Neural crest cell (in vitro differentiated cells): ENCODE results near the gene CLDN4. TPM values are rescaled to one million over a fixed set of nuclear protein-coding genes. Genes with fewer than 3 reads are reported as not detected.

Experiments used
- DNase-seq: peaks from one replicate; pipeline ENCODE4 v3.0.0; 2021; ENCODE audit warnings: low read depth, mixed read lengths, low spot score
- H3K27ac Mint-ChIP-seq: one replicate; pipeline ENCODE4 v1.8.0; 2021; ENCODE audit warnings: mild to moderate bottlenecking, mixed read lengths; ENCODE audit not compliant: unreplicated experiment
- H3K27me3 Mint-ChIP-seq: 2 replicates; pipeline ENCODE4 v1.8.0; 2021; ENCODE audit warnings: low read depth, mild to moderate bottlenecking, mixed read lengths
- H3K36me3 Mint-ChIP-seq: 2 replicates; pipeline ENCODE4 v1.8.0; 2021; ENCODE audit warnings: low read depth, mild to moderate bottlenecking, mixed read lengths
- H3K4me1 Mint-ChIP-seq: 2 replicates; pipeline ENCODE4 v1.8.0; 2021; ENCODE audit warnings: mixed read lengths
- H3K4me3 Mint-ChIP-seq: one replicate; pipeline ENCODE4 v1.8.0; 2021; ENCODE audit warnings: mild to moderate bottlenecking, mixed read lengths
- H3K9me3 Mint-ChIP-seq: 2 replicates; pipeline ENCODE4 v1.8.0; 2021; ENCODE audit warnings: mixed read lengths
- total RNA-seq: library from RNA; stranded (reverse); gene quantifications from 2 replicates; pipeline ENCODE4 v1.2.1, GENCODE V29; 2021
- TF ChIP-seq, protein P1 (sequence below): fragments of 200-600 bp; sonication (generic); conservative IDR thresholded peaks from 2 replicates; pipeline ENCODE4 v1.5.0; 2021; ENCODE audit warnings: antibody characterized with exemption, mild to moderate bottlenecking

Gene CLDN4
- total RNA-seq, 1 donor from 2014 or later = 0.47 TPM

- Mint-ChIP-seq H3K27ac (no peak overlapping the region), H3K4me1 (peaks cover 12% of the 10 kb centered on the region), H3K27me3 (peaks cover 2% of the 10 kb centered on the region), H3K9me3 (no peaks in the 10 kb centered on the region), H3K4me3 (no peak overlapping the region), H3K36me3 (no peaks in the 10 kb centered on the region)
- TF ChIP-seq, protein P1, sequence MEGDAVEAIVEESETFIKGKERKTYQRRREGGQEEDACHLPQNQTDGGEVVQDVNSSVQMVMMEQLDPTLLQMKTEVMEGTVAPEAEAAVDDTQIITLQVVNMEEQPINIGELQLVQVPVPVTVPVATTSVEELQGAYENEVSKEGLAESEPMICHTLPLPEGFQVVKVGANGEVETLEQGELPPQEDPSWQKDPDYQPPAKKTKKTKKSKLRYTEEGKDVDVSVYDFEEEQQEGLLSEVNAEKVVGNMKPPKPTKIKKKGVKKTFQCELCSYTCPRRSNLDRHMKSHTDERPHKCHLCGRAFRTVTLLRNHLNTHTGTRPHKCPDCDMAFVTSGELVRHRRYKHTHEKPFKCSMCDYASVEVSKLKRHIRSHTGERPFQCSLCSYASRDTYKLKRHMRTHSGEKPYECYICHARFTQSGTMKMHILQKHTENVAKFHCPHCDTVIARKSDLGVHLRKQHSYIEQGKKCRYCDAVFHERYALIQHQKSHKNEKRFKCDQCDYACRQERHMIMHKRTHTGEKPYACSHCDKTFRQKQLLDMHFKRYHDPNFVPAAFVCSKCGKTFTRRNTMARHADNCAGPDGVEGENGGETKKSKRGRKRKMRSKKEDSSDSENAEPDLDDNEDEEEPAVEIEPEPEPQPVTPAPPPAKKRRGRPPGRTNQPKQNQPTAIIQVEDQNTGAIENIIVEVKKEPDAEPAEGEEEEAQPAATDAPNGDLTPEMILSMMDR = no peak
- no peak for DNase-seq
Measured at GRCh38 chr7:73822319-73823173, 8.2 kb upstream of the CLDN4 start.

- no peak overlapping the region for H3K4me3 Mint-ChIP-seq
- DNase-seq = no peak
- H3K27me3 Mint-ChIP-seq = no peaks in the 10 kb centered on the region
- TF ChIP-seq, protein P1 = no peak
- no peaks in the 10 kb centered on the region for H3K9me3 Mint-ChIP-seq
- no peaks in the 10 kb centered on the region for H3K36me3 Mint-ChIP-seq
- peaks cover 16% of the 10 kb centered on the region for H3K4me1 Mint-ChIP-seq
- H3K27ac Mint-ChIP-seq = no peak overlapping the region
Measured at GRCh38 chr7:73823257-73823656, 7.5 kb upstream of the CLDN4 start.

DNA sequence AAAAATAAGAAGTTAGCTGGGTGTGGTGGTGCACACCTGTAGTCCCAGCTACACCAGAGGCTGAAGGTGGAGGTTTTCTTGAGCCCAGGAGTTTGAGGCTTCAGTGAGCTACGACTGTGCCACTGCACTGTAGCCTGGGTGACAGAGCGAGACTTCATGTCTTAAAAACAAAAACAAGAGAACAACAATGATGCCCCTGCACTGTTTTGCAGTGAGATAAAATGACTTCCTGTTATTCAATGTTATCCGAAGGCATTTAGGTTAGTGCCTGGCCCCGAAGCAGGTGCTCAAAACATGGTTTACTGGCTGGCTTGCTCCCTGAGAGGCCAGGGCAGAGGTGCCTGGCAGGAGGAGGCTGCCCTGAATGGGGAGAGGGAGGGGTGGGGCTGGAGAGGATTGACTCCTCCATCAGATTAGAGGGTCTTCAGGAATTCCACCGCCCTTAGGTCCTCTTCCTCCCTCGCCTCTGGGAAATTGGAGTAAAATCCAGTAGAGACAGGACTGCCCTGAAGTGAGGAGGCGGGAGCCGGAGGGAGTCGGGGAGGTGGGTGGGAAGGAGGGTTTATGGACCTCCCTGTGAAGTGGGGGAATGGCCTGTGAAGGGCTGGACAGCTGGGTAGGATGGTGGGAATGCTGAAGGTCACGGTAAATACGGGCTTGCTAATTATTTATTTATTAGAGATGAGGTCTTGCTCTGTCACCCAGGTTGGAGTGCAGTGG is 6.8 kb upstream of the CLDN4 start:
- H3K4me3 Mint-ChIP-seq = no peak overlapping the region
- peaks cover 3% of the 10 kb centered on the region for H3K27me3 Mint-ChIP-seq
- H3K27ac Mint-ChIP-seq = no peak overlapping the region
- peaks cover 21% of the 10 kb centered on the region for H3K4me1 Mint-ChIP-seq
- DNase-seq = no peak
- TF ChIP-seq, protein P1 = no peak
- no peaks in the 10 kb centered on the region for H3K9me3 Mint-ChIP-seq
- H3K36me3 Mint-ChIP-seq = no peaks in the 10 kb centered on the region

GRCh38 chr7:73824986-73825385 is 5.8 kb upstream of the CLDN4 start:
- TF ChIP-seq, protein P1 = no peak
- no peaks in the 10 kb centered on the region for H3K9me3 Mint-ChIP-seq
- no peak overlapping the region for H3K27ac Mint-ChIP-seq
- H3K4me1 Mint-ChIP-seq = peaks cover 28% of the 10 kb centered on the region
- H3K4me3 Mint-ChIP-seq = no peak overlapping the region
- peaks cover 3% of the 10 kb centered on the region for H3K27me3 Mint-ChIP-seq
- no peaks in the 10 kb centered on the region for H3K36me3 Mint-ChIP-seq
- no peak for DNase-seq

- DNase-seq = no peak
- Mint-ChIP-seq H3K27me3 (peaks cover 6% of the 10 kb centered on the region), H3K9me3 (no peaks in the 10 kb centered on the region), H3K4me3 (no peak overlapping the region), H3K27ac (no peak overlapping the region), H3K4me1 (peaks cover 33% of the 10 kb centered on the region), H3K36me3 (no peaks in the 10 kb centered on the region)
- TF ChIP-seq, protein P1 = no peak
Measured at GRCh38 chr7:73827567-73828106, 3.2 kb upstream of the CLDN4 start.
